ENCODE data around the gene INTS3.
"Not testable (repeated sequence)": the region's sequence is repeated elsewhere in the genome, so short reads cannot be mapped to it uniquely, and the experiment has no call there.

The INTS3 gene

DNA sequence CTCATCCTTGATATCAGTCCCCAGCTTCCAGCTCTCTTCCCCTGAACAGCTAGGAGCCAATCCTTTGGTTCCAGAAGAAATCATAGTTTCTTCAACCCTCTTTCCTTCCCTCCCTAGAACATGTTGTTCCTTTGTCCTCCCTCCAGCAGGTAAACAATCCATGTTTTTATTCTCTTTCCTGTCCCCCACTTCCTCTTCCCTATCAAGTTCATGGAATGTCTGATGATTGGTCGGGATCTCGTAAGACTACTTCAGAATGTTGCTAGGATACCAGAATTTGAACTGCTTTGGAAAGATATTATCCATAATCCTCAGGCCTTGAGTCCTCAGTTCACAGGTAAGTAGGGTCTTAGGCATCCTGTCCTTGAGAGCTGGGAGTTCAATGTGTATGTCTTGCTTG, 24.2 kb downstream of the INTS3 start:
- FAIRE-seq (no peak), DNase-seq (ENCODE audit: extremely low spot score, insufficient read length, low read depth) (no peak)

DNA sequence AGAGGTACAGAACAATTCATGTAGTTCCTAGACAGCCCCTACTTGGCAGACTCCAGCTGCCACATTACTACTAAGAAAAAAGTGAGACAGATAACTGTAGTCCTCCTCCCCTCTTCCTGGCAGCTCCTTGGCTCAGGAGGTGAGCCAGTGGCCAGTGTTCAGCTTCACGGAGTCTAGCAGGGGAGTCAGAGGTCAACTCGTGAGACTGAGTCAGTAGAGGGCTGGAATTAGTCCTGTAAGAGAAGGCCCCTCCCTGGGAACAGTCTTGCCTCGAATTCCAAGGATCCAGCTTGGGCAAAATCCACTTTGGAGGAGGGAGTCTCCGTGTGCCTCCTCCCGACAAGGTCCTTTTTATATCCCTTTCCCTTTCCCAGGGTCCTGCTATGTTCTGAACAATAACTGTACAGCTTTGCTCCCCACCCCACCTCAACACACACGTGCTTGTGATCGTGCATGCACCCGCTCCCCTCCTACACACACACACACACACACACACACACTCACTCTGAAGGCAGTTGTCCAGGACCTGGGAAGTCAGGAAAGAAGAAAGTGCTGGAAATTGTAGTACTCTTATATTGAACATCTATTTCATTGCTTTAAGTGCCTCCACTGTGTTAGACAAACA, 24.8 kb downstream of the INTS3 start:
- DNase-seq (ENCODE audit: extremely low spot score, insufficient read length, low read depth) (no peak), FAIRE-seq (no peak)

DNA sequence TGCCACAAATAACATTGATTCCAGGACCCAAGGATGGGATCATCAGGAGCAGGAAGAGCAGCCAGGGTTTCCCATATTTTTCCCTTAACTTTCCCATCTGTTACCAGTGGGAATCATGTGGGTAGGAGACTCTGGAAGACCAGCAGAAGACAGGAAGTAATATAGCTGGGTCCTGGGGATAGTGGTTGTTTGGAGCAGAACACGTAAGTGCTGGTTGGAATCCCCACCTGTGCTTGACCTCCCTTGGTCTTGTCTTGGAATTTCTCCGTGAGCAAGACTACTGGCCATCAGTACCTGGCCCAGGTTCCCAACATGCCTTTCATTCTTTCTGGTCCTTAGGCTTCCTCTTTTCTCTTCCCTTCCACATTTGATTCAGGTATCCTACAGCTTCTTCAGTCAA, 26.4 kb downstream of the INTS3 start:
- FAIRE-seq (no peak), DNase-seq (ENCODE audit: extremely low spot score, insufficient read length, low read depth) (no peak)

DNA sequence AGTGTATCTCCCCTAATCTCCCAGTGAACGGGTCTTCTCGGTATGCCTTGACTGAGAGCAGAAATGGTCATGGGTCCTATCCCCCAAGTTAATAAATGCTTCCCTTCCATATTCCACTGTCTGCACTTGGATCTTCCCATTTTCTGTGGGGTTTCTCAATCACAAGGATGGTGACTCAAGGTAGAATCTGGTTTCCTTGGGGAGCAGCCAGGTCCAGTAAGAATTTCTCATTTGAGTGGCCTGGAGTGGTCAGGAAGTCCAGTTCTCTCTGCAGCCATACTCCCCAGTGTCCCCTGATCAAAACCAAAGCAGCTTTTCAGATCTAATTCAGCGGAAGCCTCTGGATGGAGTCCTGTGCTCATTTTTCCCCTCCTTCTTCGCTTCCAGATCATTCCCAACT, 32.6 kb downstream of the INTS3 start:
- FAIRE-seq = no peak

DNA sequence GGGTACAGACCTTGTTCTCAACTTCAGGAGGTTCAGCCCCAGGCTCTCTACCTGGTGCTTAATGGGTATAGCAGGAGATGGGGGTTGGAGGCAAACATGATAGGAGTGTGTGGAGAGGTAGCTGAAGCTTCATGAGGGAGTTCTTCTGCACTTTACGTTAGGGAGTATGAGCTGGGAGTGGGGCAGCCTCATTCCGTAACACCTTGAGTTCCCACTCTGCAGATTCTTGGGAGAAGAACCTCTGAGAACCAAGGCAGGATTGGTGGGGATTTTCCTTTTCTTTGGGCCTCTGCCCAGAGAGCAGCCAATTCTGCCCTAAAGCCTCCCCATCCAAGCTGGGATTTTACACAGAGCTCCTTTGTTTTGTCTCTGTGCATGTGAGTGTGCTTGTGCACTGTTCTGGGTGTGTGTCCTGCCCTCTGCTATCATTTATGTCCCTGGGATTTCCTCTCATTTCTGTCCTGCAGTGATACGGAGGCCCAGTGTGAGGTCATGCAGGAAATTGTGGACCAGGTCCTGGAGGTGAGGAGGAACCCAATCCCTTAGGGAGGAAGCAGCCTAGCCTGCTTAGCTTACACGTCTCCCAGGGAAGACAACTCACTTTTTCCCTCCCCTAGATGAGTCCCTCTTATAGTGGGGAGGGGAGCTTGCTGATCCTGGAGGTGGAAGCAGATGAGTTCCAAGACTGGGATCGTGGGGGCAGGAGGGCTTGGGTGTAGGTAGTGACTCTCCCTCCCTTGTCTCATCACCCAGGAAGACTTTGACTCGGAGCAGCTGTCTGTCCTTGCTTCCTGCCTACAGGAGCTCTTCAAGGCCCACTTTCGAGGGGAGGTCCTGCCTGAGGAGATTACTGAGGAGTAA, 35.7 kb downstream of the INTS3 start:
- DNase-seq (ENCODE audit: extremely low spot score, insufficient read length, low read depth) = no peak
- no peak for FAIRE-seq

More for the DNA sequence above, 32.6 kb downstream of the INTS3 start:
- DNase-seq (ENCODE audit: extremely low spot score, insufficient read length, low read depth) = no peak

DNA sequence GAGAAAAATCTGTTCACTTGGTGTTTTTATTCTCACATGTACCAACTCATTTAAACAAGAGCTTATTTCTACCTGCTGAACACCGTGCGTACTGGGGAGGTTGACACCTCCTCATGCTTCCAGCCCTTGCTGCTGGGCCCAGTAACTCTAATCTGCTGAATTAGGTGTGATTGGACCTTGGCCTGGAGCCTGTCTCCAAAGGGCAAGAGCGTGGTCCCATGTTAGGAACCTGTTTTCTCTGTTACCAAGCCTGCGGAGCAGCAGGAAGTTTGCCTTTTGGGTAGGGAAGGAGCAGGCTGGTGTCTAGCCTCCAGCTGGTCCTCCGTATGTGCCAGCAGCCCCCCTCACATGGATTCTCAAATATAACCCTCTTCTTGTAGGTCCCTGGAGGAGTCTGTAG, 36.5 kb downstream of the INTS3 start:
- DNase-seq (ENCODE audit: extremely low spot score, insufficient read length, low read depth) (no peak), FAIRE-seq (no peak)

DNA sequence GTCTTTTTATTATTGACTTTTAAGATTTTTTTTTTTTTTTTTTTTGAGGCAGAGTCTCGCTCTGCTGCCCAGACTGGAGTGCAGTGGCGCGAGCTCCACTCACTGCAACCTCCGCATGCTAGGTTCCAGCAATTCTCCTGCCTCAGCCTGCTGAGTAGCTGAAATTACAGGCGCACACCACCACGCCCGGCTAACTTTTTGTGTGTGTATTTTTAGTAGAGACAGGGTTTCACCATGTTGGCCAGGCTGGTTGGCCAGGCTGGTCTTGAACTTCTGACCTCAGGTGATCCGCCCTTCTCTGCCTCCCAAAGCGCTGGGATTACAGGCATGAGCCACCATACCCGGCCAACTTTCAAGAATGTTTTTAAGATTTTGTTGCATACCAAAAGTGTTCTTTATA, 38.8 kb downstream of the INTS3 start:
- not testable (repeated sequence) for DNase-seq (ENCODE audit: extremely low spot score, insufficient read length, low read depth); FAIRE-seq

DNA sequence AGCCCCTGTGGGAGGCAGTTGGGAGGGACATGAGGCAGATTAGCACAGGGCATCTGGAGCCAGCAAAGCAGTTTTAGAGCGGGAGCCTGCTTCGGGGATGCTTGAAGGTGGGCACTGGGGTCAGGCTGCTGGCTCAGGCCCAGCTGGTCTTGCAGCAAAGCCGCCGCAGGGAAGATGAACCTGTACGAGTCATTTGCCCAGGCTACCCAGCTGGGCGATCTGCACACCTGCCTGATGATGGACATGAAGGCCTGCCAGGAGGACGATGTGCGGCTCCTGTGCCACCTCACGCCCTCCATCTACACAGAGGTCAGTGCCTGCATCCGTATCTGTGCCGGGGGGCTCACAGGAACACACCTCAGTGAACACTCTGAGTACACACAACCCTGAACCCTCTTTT, 39.7 kb downstream of the INTS3 start:
- DNase-seq (ENCODE audit: extremely low spot score, insufficient read length, low read depth) = no peak

DNA sequence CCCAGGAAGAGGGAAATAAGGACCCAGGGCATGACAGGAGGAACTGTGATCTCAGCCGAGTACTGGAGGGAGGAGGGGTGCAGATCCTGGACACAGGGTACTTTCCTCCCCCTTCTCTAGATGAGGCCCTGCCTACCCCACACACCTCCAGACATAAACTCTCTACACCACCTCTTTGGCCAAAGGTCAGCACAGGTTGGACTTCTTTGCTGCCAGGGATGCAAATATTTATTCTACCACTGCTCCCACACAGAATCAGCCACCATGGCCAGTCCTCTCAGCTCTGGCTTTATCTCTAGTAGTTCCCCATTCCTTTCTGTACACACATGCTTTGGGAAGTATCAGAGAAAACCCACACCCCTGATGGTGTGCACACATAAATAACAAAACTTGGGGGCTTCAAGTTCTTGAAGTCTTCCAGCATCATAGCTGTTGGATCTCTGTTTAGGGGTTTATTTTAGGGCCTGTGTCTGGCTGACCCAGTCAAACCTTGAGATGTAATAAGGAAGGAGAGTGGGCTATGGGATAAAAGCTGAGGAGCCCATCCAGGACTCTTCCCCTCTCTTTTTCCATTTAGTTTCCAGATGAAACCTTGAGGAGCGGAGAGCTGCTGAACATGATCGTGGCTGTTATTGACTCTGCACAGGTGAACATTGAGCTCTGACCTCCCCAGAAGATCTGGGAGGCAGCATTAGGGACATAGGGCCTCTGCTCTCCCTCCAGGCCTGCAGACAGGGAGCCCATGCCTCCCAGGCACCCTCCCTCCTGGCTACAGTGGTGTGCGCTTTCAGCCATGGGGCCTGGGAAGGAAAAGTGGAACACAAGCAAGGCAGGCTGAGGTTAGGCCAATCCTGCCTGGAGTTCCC, 40.7 kb downstream of the INTS3 start:
- FAIRE-seq (no peak), DNase-seq (ENCODE audit: extremely low spot score, insufficient read length, low read depth) (no peak)

More for the DNA sequence above, 39.7 kb downstream of the INTS3 start:
- no peak for FAIRE-seq

DNA sequence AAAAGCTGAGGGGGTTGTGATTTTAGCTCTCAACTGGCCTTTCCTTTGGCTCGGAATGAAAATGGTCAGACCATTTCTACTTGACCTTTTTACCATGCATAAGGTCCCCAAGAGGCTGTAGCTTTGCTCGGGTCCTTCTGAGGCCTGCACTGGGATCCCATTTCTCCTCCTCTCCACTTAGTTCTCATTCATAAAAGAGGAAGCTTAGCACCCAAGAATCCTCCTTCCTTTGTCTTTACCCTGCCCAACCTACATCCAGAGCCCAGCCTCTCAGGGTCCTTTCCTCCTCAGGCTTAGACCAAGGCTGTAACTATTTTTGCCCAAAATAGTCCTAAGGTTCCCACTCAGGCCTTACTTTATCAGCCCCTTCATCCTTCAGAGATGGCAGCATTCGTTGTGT, 41.4 kb downstream of the INTS3 start:
- DNase-seq (ENCODE audit: extremely low spot score, insufficient read length, low read depth) (no peak), FAIRE-seq (no peak)

DNA sequence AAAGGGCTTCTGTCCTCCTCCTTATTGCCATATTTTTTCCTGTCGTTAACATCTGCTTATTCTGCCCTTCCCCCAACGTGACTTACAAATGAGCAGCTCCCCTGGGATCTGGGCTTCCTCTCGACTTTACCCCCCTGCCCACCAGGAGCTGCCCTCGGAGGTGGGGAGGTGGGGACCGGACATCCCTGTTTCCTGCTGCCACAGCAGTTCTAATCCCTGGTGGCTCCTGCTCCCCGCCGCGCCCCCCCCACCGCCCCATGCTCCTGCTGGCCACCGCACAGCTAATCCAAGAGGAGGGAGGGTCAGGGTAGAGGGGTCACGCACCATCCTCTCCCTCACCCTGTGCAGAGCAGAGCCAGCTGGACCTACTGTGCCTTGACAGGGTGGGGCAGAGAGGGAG, 42.9 kb downstream of the INTS3 start:
- FAIRE-seq (no peak), DNase-seq (ENCODE audit: extremely low spot score, insufficient read length, low read depth) (no peak)

DNA sequence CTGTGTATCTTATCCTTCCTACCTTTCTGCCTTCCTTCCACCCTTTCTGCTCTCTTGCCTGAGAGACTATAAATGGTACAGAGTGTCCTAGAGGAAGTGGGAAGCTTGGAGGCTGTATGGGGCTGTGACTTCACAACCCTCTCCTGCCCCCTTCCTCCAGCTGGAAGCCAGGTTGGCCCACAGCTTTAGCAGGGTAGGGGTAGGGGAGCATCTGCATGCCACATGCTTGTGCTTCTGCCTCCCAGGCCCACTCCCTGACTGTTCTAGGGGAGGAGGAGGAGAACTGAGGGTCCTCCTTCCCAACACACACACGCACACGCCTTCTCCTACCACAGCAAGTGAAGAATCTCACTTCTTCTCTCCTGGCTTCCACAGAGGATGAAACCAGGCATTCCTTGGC, 43.4 kb downstream of the INTS3 start:
- DNase-seq (ENCODE audit: extremely low spot score, insufficient read length, low read depth) (no peak), FAIRE-seq (no peak)

DNA sequence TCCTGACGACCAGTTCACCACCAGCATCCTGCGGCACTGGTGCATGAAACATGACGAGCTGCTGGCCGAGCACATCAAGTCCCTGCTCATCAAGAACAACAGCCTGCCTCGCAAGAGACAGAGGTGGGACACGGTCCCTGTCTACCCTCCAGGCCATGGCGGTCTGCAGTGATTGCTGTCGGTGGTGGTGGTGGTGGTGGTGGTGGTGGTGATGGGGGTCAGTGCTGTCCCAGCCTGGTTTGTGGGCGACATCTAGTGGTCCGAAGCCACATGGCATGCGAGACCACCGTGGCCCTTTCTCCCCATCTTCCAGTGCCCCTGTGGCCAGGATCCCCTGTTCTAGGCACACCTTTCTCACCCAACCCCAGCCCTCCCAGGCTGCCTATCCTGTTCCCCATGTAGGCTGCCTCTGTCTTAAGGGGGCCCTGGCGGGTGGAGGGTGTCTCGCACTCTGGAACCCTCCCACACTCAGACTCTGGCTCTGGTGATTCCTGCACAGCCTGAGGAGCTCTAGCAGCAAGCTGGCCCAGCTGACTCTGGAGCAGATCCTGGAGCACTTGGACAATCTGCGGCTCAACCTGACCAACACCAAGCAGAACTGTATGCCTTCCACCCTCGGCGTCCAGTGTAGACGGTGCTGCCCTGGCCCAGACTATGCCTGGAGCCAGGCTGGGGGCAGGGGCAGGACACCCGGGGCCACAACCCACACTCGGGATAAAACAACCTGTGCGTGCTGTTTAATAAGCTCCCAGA, 44.2 kb downstream of the INTS3 start:
- FAIRE-seq = no peak
- no peak for DNase-seq (ENCODE audit: extremely low spot score, insufficient read length, low read depth)

DNA sequence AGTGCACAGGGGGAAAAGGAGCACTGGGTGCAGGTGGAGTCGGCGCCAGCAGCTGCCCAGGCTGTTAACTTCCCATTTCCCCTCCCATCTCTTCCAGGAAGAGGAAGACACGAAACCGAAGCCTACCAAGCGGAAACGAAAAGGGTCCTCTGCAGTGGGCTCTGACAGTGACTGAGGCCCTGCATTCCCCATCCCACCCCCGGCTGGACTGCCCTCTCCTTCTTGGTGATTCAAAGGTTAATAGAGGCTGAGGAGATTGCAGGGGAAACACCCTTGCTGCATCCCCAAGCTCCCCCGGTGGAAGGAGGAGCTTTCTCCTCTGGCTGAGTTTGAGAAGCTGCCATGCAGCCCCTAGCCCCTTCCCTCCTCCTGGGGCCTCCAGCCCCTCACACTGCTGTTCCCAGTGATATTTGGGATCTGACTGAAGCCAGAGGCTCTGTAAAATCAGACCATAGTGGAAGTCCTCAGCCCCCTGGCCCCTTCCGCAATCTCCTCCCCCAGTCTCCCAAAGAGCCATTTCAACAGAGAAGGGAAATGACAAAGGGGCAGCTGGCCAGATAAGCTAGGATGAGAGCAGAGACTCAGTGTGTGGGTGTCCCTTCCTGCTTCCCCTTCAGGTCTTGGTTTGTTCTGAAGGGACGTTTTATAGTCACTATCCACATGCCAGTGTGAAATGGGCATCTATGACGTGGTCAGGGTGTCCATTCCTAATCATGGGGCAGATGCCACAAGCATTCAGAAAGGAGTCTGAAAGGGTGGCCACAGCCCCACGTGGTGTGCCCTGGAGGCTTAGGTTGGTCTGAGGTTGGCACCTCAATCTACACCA, 45.5 kb downstream of the INTS3 start:
- no peak for FAIRE-seq
- DNase-seq (ENCODE audit: extremely low spot score, insufficient read length, low read depth) = no peak

DNA sequence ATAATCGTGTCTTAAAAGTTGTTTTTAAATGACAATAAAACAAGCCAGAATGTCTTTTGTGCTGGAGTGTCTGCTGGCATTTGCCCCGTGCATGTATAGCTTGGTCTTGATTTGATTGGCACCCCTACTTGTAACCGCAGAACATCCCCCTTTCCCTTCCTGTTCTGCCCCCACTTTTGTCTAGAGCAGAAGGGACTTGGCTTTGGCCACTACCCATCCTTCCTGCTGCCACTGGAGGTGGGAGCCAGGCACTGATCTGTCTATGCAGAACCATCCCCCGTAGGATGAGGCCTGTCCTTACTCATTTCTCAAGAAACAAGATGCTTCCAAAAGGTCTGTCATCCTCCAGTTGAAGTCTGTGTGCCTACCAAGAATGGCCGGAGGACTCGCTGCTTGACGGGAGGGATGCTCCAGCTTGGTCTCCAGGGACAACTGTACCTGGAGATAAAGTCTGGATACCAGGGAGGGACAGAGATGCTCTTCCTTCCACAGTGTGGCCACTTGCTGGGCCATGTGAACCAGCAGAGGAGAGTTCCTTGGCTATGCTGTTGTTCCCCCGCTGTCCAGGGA, 46.3 kb downstream of the INTS3 start:
- DNase-seq (ENCODE audit: extremely low spot score, insufficient read length, low read depth) (no peak), FAIRE-seq (no peak)

DNA sequence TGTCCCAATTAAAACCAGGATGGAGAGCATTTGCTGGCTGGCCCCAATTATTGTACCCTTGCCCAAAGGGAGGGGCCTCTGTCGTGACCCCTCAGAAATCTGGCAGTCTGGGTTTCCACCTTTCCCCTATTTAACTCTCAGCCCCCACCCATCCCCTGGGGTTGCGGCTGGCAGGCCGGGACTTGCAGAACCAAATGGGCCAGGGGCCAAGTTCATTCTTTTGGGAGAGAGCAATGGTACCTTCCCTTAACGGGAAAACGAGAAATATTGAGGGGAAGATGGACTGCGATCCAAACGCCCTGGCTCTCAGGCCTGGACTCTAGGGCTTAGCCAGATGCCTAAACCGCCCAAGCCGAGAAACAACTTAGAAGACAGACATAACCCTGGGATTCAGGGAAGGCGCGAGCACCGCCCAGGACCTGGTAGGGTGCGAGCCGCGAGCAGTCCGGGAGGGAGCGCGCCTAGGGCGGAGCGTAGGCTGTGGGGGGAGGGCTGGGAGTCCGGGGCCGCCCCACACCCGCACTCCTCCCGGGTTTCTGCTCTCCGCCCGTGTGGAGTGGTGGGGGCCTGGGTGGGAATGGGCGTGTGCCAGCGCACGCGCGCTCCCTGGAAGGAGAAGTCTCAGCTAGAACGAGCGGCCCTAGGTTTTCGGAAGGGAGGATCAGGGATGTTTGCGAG, 47.1 kb downstream of the INTS3 start, which contains the start of gene SLC27A3:
TSS of gene SLC27A3 (plus strand) at position 628 of the 678 bp plus-strand sequence. CDS start 91 bp downstream, outside the sequence.
- DNase-seq (ENCODE audit: extremely low spot score, insufficient read length, low read depth) (peak; percentile 37), FAIRE-seq (no peak)

DNA sequence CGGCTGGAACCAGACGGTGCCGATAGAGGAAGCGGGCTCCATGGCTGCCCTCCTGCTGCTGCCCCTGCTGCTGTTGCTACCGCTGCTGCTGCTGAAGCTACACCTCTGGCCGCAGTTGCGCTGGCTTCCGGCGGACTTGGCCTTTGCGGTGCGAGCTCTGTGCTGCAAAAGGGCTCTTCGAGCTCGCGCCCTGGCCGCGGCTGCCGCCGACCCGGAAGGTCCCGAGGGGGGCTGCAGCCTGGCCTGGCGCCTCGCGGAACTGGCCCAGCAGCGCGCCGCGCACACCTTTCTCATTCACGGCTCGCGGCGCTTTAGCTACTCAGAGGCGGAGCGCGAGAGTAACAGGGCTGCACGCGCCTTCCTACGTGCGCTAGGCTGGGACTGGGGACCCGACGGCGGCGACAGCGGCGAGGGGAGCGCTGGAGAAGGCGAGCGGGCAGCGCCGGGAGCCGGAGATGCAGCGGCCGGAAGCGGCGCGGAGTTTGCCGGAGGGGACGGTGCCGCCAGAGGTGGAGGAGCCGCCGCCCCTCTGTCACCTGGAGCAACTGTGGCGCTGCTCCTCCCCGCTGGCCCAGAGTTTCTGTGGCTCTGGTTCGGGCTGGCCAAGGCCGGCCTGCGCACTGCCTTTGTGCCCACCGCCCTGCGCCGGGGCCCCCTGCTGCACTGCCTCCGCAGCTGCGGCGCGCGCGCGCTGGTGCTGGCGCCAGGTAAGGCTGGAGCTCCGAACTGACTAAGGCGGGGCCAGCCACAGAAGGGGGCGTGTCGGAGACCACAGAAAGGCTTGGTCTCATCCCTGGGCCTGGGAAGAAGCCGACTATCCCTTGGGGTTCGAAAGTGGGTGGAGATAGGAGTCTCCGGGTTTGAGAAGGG, 47.8 kb downstream of the INTS3 start:
- FAIRE-seq (peak; percentile 90), DNase-seq (ENCODE audit: extremely low spot score, insufficient read length, low read depth) (peak; percentile 52)

All from GM18507 (cell line).